Esophagus squamous epithelium (tissue), 4 donors: ENCODE data around the gene ALPL.

Experiments used
- CTCF ChIP-seq, 6 experiments: fragments of 450-650 bp in 4 of 6; fragments of 200-600 bp in 2 of 6; sonication (generic) in 2 of 6; IDR thresholded peaks; one replicate each; pipeline ENCODE4 v1.5.1; 2016 to 2019; ENCODE audit warnings: antibody characterized with exemption in 6 of 6, mild to moderate bottlenecking in 4 of 6, moderate library complexity in 4 of 6
- POLR2A ChIP-seq, 4 donors: fragments of 450-650 bp; IDR thresholded peaks; one replicate each; pipeline ENCODE4 v1.6.1; 2017; ENCODE audit warnings: antibody characterized with exemption in 4 of 4, mild to moderate bottlenecking in 4 of 4, moderate library complexity in 3 of 4

GRCh38 chr1:21478356-21478755 lies 30.9 kb upstream of the ALPL start:
- TF ChIP-seq CTCF (IDR thresholded peaks at IDR 0.05) (no peak), POLR2A (IDR thresholded peaks at IDR 0.05) (no peak)
